Fibroblast of lung (primary cell): ENCODE measurements around the gene CTNNA1. TPM values are rescaled to one million over a fixed set of nuclear protein-coding genes. Genes with fewer than 3 reads are reported as not detected.
A peak's percentile ranks its signal among the peaks of the same experiment; 100 is the strongest.

ENCODE experiments used
- DNase-seq, 2 donors: peaks; one replicate each; pipeline versions ENCODE4 v3.0.0 to v3.0.0-alpha.2; 2010; ENCODE audit warnings: low read depth in 2 of 2
- H2AFZ ChIP-seq: 2 replicates; pipeline ENCODE4 v1.5.1; 2012; ENCODE audit warnings: low read length, control low read depth, inconsistent platforms
- H3K27ac ChIP-seq: 2 replicates; pipeline ENCODE4 v1.5.1; 2011; ENCODE audit warnings: low read length, control low read depth; ENCODE audit not compliant: insufficient read depth
- H3K27me3 ChIP-seq: 2 replicates; pipeline ENCODE4 v1.5.1; 2011; ENCODE audit warnings: mild to moderate bottlenecking, low read length; ENCODE audit not compliant: control insufficient read depth, insufficient read depth
- H3K36me3 ChIP-seq: 2 replicates; pipeline ENCODE4 v1.5.1; 2011; ENCODE audit warnings: low read length; ENCODE audit not compliant: control insufficient read depth, insufficient read depth
- H3K4me1 ChIP-seq: 2 replicates; pipeline ENCODE4 v1.5.1; 2011; ENCODE audit warnings: low read length; ENCODE audit not compliant: control insufficient read depth, insufficient read depth; ENCODE audit errors: extremely low read depth
- H3K4me2 ChIP-seq: 2 replicates; pipeline ENCODE4 v1.5.1; 2011; ENCODE audit warnings: low read length, control low read depth; ENCODE audit not compliant: insufficient read depth; ENCODE audit errors: extremely low read depth
- H3K4me3 ChIP-seq, 4 experiments: fragments of 200-600 bp in 1 of 4; sonication (generic) in 1 of 4; replicated peaks in 1 of 4; 2 replicates each; pipeline ENCODE4 v1.5.1; 2011 to 2016; ENCODE audit warnings: low read length in 4 of 4, low read depth in 3 of 4, mild to moderate bottlenecking in 3 of 4, control low read depth in 2 of 4, inconsistent platforms in 1 of 4, mixed read lengths in 1 of 4; ENCODE audit not compliant: insufficient read depth in 1 of 4; ENCODE audit errors: control extremely low read depth in 1 of 4
- H3K79me2 ChIP-seq: 2 replicates; pipeline ENCODE4 v1.5.1; 2012; ENCODE audit warnings: mild to moderate bottlenecking, low read length, inconsistent platforms; ENCODE audit not compliant: control insufficient read depth, insufficient read depth
- H3K9ac ChIP-seq: 2 replicates; pipeline ENCODE4 v1.5.1; 2011; ENCODE audit warnings: mild to moderate bottlenecking, low read length, control low read depth; ENCODE audit not compliant: insufficient read depth
- H3K9me3 ChIP-seq: 2 replicates; pipeline ENCODE4 v1.5.1; 2012; ENCODE audit warnings: low read depth, low read length; ENCODE audit not compliant: control insufficient read depth, insufficient read depth
- H4K20me1 ChIP-seq: 2 replicates; pipeline ENCODE4 v1.5.1; 2011; ENCODE audit warnings: low read length; ENCODE audit not compliant: control insufficient read depth, insufficient read depth; ENCODE audit errors: extremely low read depth
- EZH2 ChIP-seq: IDR thresholded peaks from 2 replicates; pipeline ENCODE4 v1.5.1; 2012; ENCODE audit warnings: low read length, control low read depth, mild to moderate bottlenecking; ENCODE audit errors: missing control alignments
- polyA plus RNA-seq, 2 donors: library from polyadenylated mRNA; depleted of rRNA in 1 of 2; stranded (reverse) in 1 of 2; unstranded in 1 of 2; fragments of >200 nt; gene quantifications; 2 replicates each; pipeline ENCODE4 v1.2.1, GENCODE V29; 2011 to 2012; ENCODE audit warnings: missing spikeins in 1 of 2
- total RNA-seq: library from RNA; depleted of rRNA; stranded (reverse); fragments of >200 nt; gene quantifications from 2 replicates; pipeline ENCODE4 v1.2.1, GENCODE V29; 2014
- TF ChIP-seq, protein P1 (sequence below), 2 donors: IDR thresholded peaks in 1 of 2; conservative IDR thresholded peaks in 1 of 2; 1 replicate in 1 of 2; 2 replicates in 1 of 2; pipeline ENCODE4 v1.5.1; 2011 to 2012; ENCODE audit warnings: low read length in 2 of 2, control low read depth in 1 of 2, inconsistent platforms in 1 of 2, low read depth in 1 of 2, mild to moderate bottlenecking in 1 of 2

The CTNNA1 gene
- total and polyA plus RNA-seq, 2 donors (not counting 1 experiment from before 2014, with no cell fraction given), result 181 to 557 TPM

DNA sequence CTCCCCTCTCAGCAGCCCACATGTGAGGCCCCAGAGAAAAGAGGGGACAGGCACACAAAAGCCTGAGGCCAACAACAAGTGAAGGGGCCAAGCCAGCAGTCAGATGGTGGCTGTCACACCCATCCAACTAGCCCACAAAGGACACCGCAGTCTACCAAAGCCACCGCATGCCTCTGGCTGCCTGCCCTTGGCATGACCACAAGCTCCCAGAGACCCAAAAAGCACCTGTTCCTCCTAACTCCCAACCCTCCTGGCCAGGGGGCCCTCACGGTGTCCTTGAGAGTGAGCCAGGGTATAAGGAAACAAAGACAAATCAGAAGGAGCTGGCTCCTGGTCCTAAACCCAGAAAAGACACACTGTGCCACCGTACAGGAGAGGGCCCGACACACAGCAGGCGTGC, 199.7 kb downstream of the CTNNA1 start:
- Histone ChIP-seq H3K79me2 (no peaks in the 10 kb centered on the region), H3K4me3 (no peak overlapping the region), H3K4me2 (no peak overlapping the region), H2AFZ (no peak overlapping the region), H4K20me1 (no peaks in the 10 kb centered on the region), H3K36me3 (no peaks in the 10 kb centered on the region), H3K9me3 (no peaks in the 10 kb centered on the region), H3K9ac (no peak overlapping the region), H3K4me1 (peaks cover 26% of the 10 kb centered on the region), H3K27me3 (no peaks in the 10 kb centered on the region), H3K27ac (no peak overlapping the region)
- no peak for DNase-seq
- TF ChIP-seq EZH2, result no peak
- TF ChIP-seq, protein P1, sequence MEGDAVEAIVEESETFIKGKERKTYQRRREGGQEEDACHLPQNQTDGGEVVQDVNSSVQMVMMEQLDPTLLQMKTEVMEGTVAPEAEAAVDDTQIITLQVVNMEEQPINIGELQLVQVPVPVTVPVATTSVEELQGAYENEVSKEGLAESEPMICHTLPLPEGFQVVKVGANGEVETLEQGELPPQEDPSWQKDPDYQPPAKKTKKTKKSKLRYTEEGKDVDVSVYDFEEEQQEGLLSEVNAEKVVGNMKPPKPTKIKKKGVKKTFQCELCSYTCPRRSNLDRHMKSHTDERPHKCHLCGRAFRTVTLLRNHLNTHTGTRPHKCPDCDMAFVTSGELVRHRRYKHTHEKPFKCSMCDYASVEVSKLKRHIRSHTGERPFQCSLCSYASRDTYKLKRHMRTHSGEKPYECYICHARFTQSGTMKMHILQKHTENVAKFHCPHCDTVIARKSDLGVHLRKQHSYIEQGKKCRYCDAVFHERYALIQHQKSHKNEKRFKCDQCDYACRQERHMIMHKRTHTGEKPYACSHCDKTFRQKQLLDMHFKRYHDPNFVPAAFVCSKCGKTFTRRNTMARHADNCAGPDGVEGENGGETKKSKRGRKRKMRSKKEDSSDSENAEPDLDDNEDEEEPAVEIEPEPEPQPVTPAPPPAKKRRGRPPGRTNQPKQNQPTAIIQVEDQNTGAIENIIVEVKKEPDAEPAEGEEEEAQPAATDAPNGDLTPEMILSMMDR (conservative IDR thresholded peaks at IDR 0.05 in 1 of 2, IDR thresholded peaks at IDR 0.05 in 1 of 2; ENCODE audit: low read depth in 1 of 2, low read length in 2 of 2), result no peak

DNA sequence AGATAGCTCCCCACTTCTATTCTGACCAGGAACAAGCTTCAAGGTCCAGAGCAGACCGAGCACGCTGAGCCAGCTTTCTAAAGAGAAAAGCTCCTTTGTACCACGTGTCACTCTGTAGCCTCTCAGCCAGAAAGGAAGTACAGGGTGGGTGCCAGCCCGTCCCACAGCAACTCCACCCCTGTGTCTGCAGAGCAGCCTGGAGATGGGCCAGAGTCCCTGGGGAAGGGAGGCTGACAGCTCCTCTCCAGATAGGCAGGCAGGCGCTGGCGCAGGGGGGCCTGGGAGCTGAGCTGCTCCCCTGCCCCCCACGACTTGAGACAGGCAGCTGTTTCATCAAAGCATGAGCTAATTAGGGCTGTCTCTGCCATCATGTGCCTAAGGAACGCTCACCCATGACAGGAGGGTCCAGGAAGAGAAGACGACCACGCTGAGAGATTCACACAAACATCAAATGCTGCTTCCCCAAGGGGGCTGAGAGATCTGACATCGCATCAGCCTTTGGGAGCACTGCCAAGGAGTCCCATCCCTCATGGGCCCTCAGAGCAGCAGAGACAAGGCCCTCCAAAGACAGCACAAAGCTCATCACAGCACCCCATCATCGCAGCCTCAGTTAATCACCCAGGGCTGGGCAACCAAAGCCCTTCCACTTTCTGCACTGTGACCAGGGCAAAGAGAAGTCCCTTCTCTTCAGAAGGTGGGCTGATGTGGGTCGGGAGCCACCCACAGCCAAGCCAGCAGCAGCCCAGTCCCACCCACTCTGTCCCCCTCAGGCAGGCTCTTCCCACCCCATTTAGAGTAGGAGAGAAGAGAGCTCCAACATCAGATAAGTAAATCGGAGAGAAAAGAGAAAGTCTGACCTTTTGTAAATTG, 200.4 kb downstream of the CTNNA1 start:
- Histone ChIP-seq H3K9me3 (no peaks in the 10 kb centered on the region), H3K4me1 (peaks cover 24% of the 10 kb centered on the region), H3K79me2 (no peaks in the 10 kb centered on the region), H3K27me3 (no peaks in the 10 kb centered on the region), H4K20me1 (no peaks in the 10 kb centered on the region), H3K4me3 (no peak overlapping the region), H3K27ac (no peak overlapping the region), H3K9ac (no peak overlapping the region), H3K4me2 (peak overlapping the region; percentile 15), H2AFZ (peak overlapping the region; percentile 26), H3K36me3 (no peaks in the 10 kb centered on the region)
- no peak for TF ChIP-seq EZH2
- TF ChIP-seq, protein P1 (conservative IDR thresholded peaks at IDR 0.05 in 1 of 2, IDR thresholded peaks at IDR 0.05 in 1 of 2; ENCODE audit: low read depth in 1 of 2, low read length in 2 of 2), result no peak
- DNase-seq, result peak; percentile 72 to 83

DNA sequence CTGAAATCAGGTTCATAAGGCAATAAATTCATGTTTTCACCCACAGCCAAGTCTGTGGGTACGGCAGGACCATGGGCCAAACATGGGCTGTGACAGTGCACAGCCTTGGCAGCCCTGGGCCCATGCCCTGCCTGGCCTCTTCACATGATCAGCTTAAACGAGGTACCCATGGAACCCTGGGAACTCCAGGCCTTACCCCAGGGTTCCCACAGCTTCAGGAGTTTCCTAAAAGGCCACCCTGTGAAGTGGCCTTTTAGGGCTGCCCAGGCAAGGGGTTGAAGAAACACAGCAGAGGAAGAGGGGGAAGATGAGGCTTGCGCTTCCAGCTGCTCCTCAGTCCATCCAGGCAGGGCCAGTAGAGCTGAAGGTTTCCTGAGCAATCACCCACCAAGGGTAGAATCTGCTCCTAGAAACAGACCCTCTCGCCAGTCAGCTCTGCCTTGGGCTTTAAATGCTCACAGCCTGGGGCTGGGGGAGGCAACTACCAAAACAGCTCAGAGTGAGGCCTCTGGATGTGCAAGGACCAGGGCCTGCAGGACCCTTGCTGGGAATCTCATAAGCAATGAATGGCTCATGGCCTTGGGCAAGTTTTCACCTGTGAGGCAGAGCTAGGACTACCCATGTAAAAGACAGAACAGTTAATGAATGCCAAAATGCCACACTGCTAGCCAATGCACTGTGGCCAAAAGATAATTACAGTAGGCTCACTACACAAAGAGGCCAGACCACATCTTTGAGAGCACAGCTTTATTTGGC, 201.2 kb downstream of the CTNNA1 start:
- DNase-seq, result no peak
- Histone ChIP-seq H3K36me3 (no peaks in the 10 kb centered on the region), H3K4me1 (peaks cover 23% of the 10 kb centered on the region), H2AFZ (no peak overlapping the region), H3K27me3 (no peaks in the 10 kb centered on the region), H3K27ac (no peak overlapping the region), H3K9me3 (no peaks in the 10 kb centered on the region), H3K9ac (no peak overlapping the region), H3K4me3 (no peak overlapping the region), H3K4me2 (no peak overlapping the region), H3K79me2 (no peaks in the 10 kb centered on the region), H4K20me1 (no peaks in the 10 kb centered on the region)
- TF ChIP-seq, protein P1 (conservative IDR thresholded peaks at IDR 0.05 in 1 of 2, IDR thresholded peaks at IDR 0.05 in 1 of 2; ENCODE audit: low read depth in 1 of 2, low read length in 2 of 2), result no peak
- no peak for TF ChIP-seq EZH2
